ENCODE results near the gene XPO6.

XPO6 gene

DNA sequence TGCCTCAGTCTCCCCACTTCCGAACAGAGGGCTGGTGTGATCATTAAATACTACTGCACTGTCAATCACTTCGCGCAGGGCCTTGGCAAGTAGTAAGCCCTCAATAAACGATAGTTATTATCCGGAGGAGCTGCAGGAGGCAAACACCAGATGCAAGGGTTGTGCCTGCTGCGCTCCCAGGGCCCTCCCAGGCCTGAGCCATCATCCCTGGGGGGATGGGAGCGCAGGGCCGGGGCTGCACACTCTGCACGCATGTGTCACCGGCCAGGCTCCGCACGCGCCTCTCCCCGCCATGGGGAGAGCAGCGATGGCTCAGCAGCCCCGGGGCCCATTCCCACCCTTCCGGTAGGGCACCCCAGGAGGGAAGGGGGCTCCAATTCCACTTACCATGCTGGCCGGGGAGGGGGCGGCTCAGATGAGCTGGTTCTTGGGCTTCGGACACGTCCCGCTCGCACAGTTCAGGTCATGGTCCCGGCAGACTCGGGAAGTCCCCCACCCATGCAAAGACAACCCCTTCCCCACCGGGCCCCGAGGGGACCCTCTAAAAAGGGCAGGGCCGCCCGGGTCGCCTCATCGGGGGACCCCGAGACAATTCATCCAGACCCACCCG is 681 bp downstream of the XPO6 start:
- DNase-seq (ENCODE audit: low read depth, low spot score): no peak

DNA sequence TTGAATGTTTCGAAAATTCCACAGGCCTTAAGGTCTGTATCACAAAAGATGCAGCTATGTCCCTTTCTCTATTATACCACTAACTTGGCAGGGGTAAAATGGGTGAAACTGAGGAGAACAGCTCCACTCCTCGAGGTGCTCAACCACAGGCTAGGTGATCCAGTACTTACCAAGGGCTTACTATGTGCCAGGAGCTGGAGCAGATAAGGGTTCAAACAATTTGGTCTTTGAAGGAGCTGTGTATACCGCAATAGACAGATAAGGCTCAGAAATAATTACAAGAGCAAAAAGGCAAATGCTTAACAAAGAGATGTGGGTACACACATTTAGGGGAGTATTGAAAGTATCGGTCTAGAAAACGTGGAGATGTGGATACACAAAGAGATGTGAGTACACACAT is 1.5 kb downstream of the XPO6 start:
- no peak for DNase-seq (ENCODE audit: low read depth, low spot score)

DNA sequence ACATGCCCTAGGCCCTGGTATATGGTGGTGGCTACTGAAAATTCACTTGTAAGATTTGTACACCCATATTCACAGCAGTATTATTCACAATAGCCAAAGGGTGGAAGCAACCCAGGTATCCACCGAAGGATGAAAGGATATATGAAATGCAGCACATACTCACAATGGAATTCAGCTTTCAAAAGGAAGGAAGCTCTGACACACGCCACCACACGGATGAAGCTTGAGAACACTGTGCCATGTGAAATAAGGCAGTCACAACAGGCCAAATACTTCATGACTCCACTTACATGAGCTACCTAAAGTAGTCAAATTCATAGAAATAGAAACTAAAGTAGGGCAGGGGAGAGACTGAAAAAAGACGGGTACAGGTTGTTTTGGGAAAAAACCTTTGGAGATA is 2.9 kb downstream of the XPO6 start:
- DNase-seq (ENCODE audit: low read depth, low spot score): no peak

DNA sequence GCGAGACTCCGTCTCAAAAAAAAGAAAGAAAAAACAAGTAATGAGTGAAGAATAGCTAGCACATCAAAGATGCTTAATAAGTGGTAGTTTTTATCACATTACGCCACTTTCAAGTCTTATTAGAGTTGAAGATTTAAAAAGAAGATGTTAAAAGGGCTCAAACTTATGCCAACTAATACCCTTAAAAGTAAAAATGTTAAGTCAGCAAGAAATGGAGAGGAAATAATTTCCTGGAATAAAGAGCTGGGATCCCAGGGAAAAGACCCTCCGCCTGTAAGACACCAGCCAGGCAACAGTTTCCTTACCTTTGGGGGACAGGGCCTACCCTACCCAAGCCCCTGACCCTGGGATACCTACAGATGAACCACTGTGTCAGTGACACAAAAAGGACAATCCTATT is 3.6 kb downstream of the XPO6 start:
- no peak for DNase-seq (ENCODE audit: low read depth, low spot score)

DNA sequence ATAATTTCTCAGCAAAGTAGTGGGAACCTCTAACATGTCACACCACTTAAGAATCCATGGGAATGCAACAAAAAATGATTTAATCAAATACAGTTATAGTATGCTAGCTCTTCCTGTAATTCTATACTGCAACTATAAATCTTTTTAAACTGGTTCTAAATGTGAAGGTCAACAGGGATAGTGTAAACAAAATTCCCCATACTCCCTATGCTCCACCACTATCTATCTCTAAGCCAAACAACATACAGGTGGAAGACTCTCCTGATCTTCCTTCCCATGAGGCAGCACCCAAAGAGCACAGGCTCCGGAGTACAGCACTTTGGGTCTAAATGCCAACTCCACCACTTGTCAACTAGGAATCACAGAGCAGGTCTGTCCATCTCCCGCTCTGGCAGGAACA is 4.4 kb downstream of the XPO6 start:
- DNase-seq (ENCODE audit: low read depth, low spot score): no peak

DNA sequence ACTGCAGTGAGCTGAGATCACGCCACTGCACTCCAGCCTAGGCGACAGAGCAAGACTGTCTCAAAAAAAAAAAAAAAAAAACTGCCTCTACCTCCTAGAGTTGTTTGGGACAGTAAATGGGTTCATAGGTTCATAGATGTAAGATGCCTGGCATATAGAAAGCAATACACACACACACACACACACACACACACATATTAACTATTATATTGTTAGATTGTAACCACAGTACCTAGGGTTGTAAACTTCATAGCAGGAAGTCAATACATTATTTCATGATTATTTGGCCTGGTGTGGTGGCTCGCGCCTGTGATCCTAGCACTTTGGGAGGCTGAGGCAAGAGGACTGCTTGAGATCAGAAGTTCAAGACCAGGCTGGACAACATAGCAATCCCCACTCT is 5.8 kb downstream of the XPO6 start:
- DNase-seq (ENCODE audit: low read depth, low spot score): no peak

DNA sequence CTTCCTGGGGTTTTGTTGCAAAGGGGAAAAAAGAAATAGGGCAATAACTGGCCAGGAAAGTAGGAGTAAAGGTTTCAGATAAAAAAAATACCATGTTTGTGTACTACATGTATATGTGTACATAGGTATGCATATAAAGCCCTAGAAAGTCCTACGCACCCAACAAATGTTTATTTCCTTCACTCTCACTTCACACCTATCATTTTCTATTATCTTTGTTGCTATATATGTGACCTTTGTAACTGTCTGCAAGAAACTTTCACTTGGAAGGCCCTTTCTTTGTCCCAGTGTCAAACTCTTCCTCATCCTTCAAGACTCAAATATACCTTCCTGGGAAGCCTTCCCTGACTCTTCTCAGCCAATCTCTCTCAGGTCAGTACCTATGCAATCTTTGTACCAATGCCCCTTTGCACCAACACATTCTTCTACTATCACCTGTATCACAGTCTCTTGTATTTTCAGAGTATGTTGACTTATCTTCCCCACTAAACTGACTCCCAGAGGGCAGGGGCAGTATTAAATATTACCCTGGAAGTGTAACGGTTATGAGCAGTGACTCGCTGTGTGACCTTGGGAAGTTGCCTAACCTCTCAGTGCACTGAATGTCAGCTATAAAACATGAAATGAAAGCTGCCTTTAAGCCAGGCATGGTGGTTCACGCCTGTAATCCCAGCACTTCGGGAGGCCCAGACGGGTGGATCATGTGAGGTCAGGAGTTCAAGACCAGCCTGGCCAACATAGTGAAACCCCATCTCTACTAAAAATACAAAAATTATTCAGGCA is 6.5 kb downstream of the XPO6 start:
- no peak for DNase-seq (ENCODE audit: low read depth, low spot score)

DNA sequence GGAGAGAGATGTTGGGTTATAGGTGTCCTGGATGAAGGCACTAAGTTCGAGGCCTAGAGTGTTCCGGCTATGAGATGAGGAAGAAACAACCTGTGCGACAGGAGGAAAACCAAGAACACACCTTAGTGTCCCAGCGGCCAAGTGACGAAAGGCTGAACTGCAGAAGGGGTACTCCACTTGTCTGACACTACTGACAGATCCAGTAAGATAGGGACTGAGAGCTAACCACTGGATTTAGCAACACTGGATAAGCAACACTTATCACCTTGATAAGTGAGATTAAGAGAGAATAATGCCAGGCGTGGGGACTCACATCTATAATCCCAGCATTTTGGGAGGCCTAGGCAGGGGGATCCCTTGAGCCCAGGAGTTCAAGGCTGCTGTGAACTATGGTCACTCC is 7.1 kb downstream of the XPO6 start:
- DNase-seq (ENCODE audit: low read depth, low spot score): no peak

DNA sequence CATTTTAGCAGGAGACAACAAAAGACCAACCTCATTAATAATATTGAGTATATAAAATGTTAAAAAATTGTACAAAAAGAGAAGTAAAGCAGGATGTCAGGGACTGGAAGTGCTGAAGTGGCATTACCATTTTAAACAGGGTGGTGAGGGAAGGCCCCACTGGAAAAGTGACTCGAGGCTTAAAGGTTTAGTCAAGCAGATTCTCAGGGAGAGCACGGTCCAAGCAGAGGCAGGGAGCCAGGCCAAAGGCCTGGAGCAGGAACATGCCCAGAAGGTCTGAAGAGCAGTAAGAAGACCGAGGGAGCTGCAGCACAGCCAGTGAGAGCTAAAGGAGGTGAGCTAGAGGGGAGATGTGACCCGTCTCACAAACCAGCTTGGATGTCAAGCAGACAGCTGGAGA is 7.6 kb downstream of the XPO6 start:
- no peak for DNase-seq (ENCODE audit: low read depth, low spot score)

DNA sequence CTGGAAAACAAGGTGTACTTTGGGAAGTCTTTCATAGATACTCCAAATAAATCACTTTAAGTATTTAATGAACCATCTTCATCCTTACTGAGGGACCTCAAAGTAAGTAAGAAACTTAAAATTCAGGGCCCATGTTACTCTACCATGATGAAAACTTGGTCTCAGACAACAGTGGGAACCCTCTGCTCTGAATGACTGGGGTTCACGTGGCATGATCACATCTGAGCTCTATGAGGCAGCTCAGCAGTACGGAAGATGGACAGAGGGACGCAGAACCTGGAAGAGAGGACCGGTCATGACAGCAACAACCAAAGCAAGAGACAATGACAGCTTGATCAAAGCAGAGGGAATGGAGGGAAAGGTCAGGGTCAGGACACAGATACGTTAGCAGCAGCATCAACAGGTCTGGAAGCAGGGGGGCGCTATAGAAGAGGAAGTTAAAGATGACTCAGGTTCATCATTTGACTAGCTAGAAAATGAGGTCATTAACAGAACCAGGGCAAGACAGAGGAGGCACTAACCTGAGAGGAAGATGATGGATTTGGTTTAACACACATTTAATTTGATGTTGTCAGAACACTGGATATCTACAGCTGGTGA is 9.5 kb downstream of the XPO6 start:
- no peak for DNase-seq (ENCODE audit: low read depth, low spot score)

DNA sequence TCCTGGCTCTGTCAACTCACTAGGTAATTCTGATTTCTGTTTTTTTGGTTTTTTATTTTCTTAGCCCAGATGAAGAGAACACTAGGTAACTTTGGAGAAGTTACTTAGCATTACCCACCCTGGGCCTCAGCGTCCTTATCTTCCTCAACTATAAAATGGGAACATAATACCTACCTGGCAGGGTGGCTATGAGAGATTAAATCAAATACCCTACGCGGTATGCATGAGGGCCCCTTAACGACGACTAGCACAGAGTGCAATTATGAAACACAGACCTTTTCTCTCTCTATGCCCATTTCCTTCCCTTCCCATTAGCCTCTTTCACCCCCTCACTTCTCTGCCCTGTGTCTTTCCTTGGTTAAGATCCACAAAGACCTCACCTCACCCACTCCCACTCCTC is 11.1 kb downstream of the XPO6 start:
- DNase-seq (ENCODE audit: low read depth, low spot score): no peak

DNA sequence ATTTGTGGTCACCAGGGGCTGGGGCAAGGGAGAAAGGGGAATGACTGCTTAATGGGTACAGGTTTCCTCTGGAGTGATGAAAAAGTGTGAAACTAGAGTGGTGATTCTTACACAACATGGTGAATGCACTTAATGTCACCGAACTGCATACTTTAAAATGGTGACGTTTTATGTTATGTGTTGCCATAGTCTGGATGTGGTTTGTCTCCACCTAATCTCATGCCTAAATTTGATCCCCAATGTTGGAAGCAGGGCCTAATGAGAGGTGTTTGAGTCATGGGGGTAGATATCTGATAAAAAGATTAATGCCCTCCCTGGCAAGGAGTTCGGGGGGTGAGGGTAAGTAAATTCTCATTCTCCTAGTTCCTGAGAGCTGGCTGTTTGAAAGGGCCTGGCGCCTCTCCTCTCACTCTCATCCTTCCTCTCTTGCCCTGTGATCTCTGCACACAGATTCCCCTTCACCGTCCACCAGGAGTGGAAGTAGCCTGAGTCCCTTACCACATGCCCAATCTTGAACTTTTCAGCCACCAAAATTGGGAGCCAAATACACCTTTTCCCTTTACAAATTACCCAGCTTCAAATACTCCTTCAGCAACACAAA is 15.3 kb downstream of the XPO6 start:
- no peak for DNase-seq (ENCODE audit: low read depth, low spot score)

DNA sequence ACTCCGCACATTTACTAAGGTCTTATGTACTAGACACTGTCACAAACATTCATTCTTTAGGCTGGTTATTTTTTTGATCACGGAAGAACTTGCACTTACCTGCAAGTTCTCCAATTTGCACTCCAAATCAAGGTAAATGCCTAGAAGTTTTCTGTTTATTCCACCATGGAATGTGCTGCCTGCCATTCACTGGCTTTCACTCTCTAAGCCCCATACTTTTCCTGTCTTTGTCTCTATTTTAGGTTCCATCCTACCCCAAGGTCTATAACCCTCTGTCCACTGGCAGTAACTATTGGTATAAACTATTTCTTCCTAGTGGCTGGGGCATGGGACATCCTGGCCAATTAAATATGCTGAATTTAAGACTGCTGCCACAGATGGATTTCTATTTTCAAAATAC is 15.9 kb downstream of the XPO6 start:
- DNase-seq (ENCODE audit: low read depth, low spot score): no peak

DNA sequence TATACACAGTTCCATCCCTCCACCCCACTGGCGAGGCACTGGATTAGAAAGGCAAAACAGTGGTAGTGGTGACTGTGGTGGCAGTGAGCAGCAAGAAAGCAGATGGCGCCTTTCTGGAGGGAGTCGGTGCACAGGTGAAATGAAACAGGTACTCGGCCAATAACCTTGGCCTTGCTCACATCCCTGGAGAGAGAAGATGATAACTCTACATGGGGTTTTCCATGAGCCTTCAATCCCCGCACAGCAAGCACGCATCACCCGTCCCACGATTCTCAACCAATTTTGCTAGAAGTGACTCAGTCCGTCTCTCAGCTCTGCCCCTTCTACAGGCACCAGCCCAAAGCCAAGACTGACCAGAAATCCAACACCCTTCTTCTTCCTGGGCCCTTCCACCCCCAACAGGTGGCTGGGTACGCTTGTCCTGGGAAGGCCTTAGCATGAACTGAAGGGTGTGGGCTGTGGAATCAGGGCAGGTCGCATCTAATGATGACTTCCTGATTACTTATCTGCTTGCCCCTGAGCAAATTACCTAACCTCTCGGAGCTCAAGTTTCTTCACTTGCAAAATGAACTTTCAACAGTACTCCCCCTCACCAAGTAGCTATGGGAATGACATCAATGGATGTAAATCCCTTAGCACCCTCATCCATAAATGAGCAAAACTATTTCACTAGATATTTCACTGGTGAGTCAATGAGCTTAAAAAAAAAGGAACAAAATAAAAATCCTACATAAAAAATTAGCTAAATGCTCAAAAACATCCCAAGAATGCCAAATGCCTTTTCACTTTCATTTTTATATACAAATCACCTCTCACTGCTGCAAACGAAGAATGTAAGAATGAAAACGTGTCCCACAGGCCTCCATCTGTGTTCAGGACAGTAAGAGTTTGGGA is 18.0 kb downstream of the XPO6 start:
- DNase-seq (ENCODE audit: low read depth, low spot score): no peak

DNA sequence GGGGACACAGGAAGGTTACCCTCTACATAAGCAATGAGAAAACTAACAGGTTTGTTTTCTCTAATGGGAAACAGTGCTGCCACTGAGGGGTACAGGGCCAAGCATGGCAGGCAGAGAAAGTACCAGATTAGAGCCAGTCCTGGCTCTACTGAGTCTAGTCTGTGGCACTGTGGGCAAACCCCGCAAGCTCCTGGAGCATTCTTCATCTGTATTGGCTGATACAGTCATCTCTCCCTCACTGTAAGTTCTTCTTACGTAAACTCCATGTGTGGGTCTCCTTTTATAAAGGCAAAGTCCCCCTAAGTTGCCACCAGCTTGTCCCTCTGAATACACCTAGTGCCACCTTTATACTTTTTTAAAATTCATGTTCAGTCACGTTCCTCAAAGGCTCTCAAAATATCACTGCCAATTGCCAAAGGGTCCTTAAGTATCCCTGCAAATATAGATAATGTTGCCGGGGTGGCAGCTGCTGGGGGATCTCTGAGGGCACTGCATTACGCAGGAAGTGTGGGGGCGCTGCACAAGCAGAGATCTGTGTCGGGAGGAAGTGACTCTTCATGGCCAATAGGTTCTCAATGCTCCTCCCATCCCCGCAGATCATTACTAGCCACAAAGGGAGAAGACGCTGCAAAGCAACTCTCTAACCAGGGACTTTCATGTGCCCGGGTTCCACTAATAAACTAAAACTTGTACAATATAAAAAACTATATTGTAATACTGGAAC is 18.8 kb downstream of the XPO6 start:
- no peak for DNase-seq (ENCODE audit: low read depth, low spot score)

DNA sequence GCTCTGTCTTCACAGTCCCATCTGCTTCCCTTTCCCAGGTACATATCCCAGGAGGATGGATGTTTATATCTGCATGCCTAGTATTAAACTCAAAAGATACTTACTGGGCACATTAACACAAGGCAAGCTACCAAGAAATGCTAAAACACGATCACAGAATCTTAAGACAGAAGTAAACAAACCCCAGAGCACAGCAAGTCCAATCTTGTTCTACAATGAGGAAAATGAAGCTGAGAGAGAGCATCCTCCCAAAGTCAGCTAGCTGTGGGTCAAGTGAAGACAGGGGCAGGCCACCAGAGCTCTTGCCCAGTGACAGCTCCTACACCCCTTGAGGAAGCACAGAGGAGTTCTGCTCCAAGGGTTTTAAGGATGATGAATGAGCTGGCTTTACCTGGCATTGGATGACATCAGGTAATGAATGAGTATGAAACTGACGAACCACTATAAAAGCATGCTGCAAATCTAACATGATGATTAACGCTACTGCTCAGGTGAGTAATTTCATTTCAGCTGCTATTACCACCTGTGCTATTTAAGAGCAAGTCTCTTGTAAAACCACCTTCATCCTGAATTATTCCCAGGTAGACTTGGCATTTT is 20.3 kb downstream of the XPO6 start:
- no peak for DNase-seq (ENCODE audit: low read depth, low spot score)

DNA sequence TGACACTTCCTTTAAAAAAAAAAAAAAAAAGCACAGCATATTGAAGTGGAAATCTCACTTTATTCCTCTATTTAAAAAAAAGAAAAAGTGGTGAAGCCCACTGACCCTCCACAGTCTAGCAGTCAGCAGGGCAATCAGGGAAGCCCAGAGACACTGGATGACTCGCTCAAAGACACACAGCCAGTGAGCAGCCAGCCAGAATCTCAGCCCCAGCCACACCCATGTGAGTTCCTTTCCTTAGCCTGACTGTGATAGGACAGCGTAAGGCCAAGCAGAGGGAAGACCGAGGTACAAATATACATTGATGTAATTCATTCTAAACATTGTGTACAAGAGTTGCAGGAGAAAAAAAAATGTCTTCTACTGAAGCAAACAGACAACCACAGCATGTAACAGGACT is 22.5 kb downstream of the XPO6 start:
- DNase-seq (ENCODE audit: low read depth, low spot score): no peak

DNA sequence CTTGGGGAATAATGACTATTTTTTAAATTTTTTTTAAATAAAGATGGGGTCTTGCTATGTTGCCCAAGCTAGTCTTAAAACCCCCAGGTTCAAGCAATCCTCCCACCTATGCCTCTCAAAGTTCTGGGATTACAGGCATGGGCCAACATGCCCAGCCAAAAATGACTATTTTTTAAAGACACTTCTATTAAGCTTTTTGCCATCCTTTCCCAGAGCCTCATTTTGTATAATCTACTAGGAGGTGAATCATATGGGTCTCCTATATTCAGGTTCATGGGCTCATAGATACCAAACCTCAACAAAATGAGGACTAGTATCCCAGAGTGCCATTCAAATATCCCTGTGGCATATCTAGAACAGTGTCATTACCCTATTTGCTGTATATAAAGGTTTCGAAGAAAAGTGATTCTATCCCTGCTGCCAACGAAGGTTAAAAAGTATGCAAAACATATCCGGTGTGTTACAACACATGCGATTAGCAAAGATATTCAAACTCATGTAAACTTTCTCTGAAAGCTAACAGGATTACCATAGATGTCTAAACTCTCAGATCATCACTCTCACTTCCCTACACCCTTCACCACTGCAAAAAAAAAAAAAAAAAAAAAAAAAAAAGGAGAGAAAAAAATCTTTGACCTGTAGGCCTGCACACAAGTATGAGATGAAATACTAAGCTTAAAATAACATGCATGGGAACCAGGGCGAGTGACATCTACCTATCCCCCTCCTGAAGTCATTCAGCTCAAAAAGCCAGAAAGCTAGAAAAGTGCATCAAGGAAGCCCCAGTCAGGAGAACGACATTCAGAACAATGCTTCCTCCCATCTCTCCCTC is 23.5 kb downstream of the XPO6 start:
- no peak for DNase-seq (ENCODE audit: low read depth, low spot score)

DNA sequence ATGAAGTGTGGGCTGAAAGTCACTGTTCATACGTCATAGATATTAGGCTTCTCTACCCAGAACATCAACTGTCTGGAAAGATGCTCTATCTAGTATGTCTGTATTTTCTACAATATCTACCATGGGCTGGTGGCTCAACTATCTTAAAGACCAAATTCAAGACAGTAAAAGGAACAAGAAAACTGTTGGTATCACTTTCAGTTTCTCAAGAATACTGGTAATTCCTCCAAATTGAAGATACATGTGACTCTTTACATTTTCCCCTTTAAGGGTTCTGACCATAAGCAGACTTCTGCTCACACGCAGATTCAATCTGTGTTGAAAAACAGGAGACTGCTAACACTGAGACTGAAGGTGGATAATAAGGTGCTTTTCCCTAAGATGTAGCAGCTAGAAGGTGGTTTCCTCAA is 24.2 kb downstream of the XPO6 start:
- no peak for DNase-seq (ENCODE audit: low read depth, low spot score)

DNA sequence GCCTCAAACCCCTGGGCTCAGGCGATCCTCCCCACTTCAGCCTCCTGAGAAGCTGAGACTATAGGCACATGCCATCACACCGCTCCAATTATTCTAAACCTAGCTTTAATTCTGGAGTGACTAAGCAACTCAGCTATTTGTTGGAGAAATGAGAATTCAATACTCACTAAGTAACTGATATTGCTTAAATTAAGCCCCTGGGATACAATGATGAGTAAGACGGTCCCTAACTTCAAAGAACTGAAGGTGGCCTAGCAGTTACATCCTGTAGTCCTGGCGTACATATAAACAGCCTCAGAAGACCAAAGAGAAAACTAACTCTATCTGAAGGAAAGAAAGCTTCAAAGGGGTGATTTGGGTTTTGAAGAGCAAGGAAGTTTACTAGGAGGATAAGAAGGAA is 25.0 kb downstream of the XPO6 start:
- DNase-seq (ENCODE audit: low read depth, low spot score): no peak
